IgD-negative memory B cell (primary cell): ENCODE data around the gene TAGLN3. TPM values are rescaled to one million over a fixed set of nuclear protein-coding genes. Genes with fewer than 3 reads are reported as not detected.
"Not testable (repeated sequence)": the region's sequence is repeated elsewhere in the genome, so short reads cannot be mapped to it uniquely, and the experiment has no call there.

Experiments
- H3K27ac Mint-ChIP-seq, 3 donors: one replicate each; pipeline ENCODE4 v1.8.0; 2020 to 2022; ENCODE audit warnings: mild to moderate bottlenecking in 3 of 3, mixed read lengths in 3 of 3, moderate library complexity in 1 of 3
- H3K27me3 Mint-ChIP-seq: one replicate; pipeline ENCODE4 v1.8.0; 2021; ENCODE audit warnings: mixed read lengths
- H3K36me3 Mint-ChIP-seq: one replicate; pipeline ENCODE4 v1.8.0; 2020; ENCODE audit warnings: mild to moderate bottlenecking, mixed read lengths
- H3K4me1 Mint-ChIP-seq, 3 donors: one replicate each; pipeline ENCODE4 v1.8.0; 2020 to 2022; ENCODE audit warnings: mixed read lengths in 3 of 3, mild to moderate bottlenecking in 1 of 3
- H3K4me3 Mint-ChIP-seq, 4 donors: one replicate each; pipeline ENCODE4 v1.8.0; 2020 to 2022; ENCODE audit warnings: mild to moderate bottlenecking in 4 of 4, mixed read lengths in 4 of 4, moderate library complexity in 3 of 4
- H3K9me3 Mint-ChIP-seq, 3 donors: one replicate each; pipeline ENCODE4 v1.8.0; 2020 to 2021; ENCODE audit warnings: mixed read lengths in 3 of 3, mild to moderate bottlenecking in 1 of 3
- polyA plus RNA-seq: library from polyadenylated mRNA; unstranded; fragments of 300-500 nt; fragmentation: Illumina TruSeq; gene quantifications from one replicate; pipeline ENCODE4 v1.2.3, GENCODE V29; 2021

The TAGLN3 gene
- polyA plus RNA-seq, 1 donor from 2014 or later, result not detected

GRCh38 chr3:112012205-112012992 is 13.7 kb downstream of the TAGLN3 start:
- Mint-ChIP-seq H3K36me3 (peaks cover under 1% of the 10 kb centered on the region), H3K9me3 (no peaks in the 10 kb centered on the region), H3K4me1 (peaks cover 4 to 6% (median 6%) of the 10 kb centered on the region in 3 donors), H3K4me3 (no peak overlapping the region), H3K27me3 (no peaks in the 10 kb centered on the region), H3K27ac (no peak overlapping the region)

GRCh38 chr3:112013058-112013783 is 14.5 kb downstream of the TAGLN3 start:
- no peaks in the 10 kb centered on the region for H3K36me3 Mint-ChIP-seq
- H3K27me3 Mint-ChIP-seq, result no peaks in the 10 kb centered on the region
- peak overlapping the region in 2 of 4 donors; percentile 54 to 73 for H3K4me3 Mint-ChIP-seq
- peaks cover 4 to 6% (median 6%) of the 10 kb centered on the region in 3 donors for H3K4me1 Mint-ChIP-seq
- no peaks in the 10 kb centered on the region for H3K9me3 Mint-ChIP-seq
- no peak overlapping the region for H3K27ac Mint-ChIP-seq

GRCh38 chr3:112013784-112014143 is 15.0 kb downstream of the TAGLN3 start:
- Mint-ChIP-seq H3K36me3 (no peaks in the 10 kb centered on the region), H3K4me3 (no peak overlapping the region), H3K27me3 (no peaks in the 10 kb centered on the region), H3K4me1 (peaks cover 4 to 6% (median 6%) of the 10 kb centered on the region in 3 donors), H3K27ac (no peak overlapping the region), H3K9me3 (no peaks in the 10 kb centered on the region)

GRCh38 chr3:112017091-112017490 is 18.4 kb downstream of the TAGLN3 start:
- H3K4me3 Mint-ChIP-seq, result no peak overlapping the region
- H3K9me3 Mint-ChIP-seq, result peaks cover 0 to 3% (median 0%) of the 10 kb centered on the region in 3 donors
- H3K4me1 Mint-ChIP-seq, result peaks cover 4 to 6% (median 4%) of the 10 kb centered on the region in 3 donors
- no peak overlapping the region for H3K27ac Mint-ChIP-seq
- no peaks in the 10 kb centered on the region for H3K36me3 Mint-ChIP-seq
- H3K27me3 Mint-ChIP-seq, result peaks cover 2% of the 10 kb centered on the region

- peaks cover 0 to 2% (median 2%) of the 10 kb centered on the region in 3 donors for H3K4me1 Mint-ChIP-seq
- H3K27ac Mint-ChIP-seq, result no peak overlapping the region
- no peaks in the 10 kb centered on the region for H3K36me3 Mint-ChIP-seq
- H3K9me3 Mint-ChIP-seq, result peaks cover 0 to 3% (median 0%) of the 10 kb centered on the region in 3 donors
- H3K27me3 Mint-ChIP-seq, result peaks cover 2% of the 10 kb centered on the region
- H3K4me3 Mint-ChIP-seq, result no peak overlapping the region
These were observed 20.0 kb downstream of the TAGLN3 start for GRCh38 chr3:112018712-112019111.

GRCh38 chr3:112019716-112020115 is 21.0 kb downstream of the TAGLN3 start:
- Mint-ChIP-seq H3K27me3 (peaks cover 2% of the 10 kb centered on the region), H3K9me3 (peaks cover 0 to 3% (median 0%) of the 10 kb centered on the region in 3 donors), H3K27ac (no peak overlapping the region), H3K36me3 (no peaks in the 10 kb centered on the region), H3K4me1 (no peaks in the 10 kb centered on the region), H3K4me3 (no peak overlapping the region)

- H3K36me3 Mint-ChIP-seq, result no peaks in the 10 kb centered on the region
- no peak overlapping the region for H3K27ac Mint-ChIP-seq
- peaks cover 0 to 3% (median 0%) of the 10 kb centered on the region in 3 donors for H3K9me3 Mint-ChIP-seq
- no peaks in the 10 kb centered on the region for H3K4me1 Mint-ChIP-seq
- H3K4me3 Mint-ChIP-seq, result no peak overlapping the region
- H3K27me3 Mint-ChIP-seq, result peaks cover 2% of the 10 kb centered on the region
These were observed 22.0 kb downstream of the TAGLN3 start for GRCh38 chr3:112020674-112021085.

- no peak overlapping the region for H3K4me3 Mint-ChIP-seq
- H3K36me3 Mint-ChIP-seq, result no peaks in the 10 kb centered on the region
- H3K9me3 Mint-ChIP-seq, result no peaks in the 10 kb centered on the region
- no peaks in the 10 kb centered on the region for H3K4me1 Mint-ChIP-seq
- peaks cover 4% of the 10 kb centered on the region for H3K27me3 Mint-ChIP-seq
- no peak overlapping the region for H3K27ac Mint-ChIP-seq
These were observed 28.4 kb downstream of the TAGLN3 start for GRCh38 chr3:112027142-112027541.

- no peaks in the 10 kb centered on the region for H3K9me3 Mint-ChIP-seq
- no peak overlapping the region for H3K4me3 Mint-ChIP-seq
- H3K36me3 Mint-ChIP-seq, result no peaks in the 10 kb centered on the region
- H3K27ac Mint-ChIP-seq, result no peak overlapping the region
- H3K4me1 Mint-ChIP-seq, result no peaks in the 10 kb centered on the region
- peaks cover 8% of the 10 kb centered on the region for H3K27me3 Mint-ChIP-seq
These were observed 29.1 kb downstream of the TAGLN3 start for GRCh38 chr3:112027826-112028225.

- H3K9me3 Mint-ChIP-seq, result no peaks in the 10 kb centered on the region
- no peak overlapping the region for H3K27ac Mint-ChIP-seq
- H3K36me3 Mint-ChIP-seq, result no peaks in the 10 kb centered on the region
- peaks cover 8% of the 10 kb centered on the region for H3K27me3 Mint-ChIP-seq
- H3K4me3 Mint-ChIP-seq, result no peak overlapping the region
- H3K4me1 Mint-ChIP-seq, result no peaks in the 10 kb centered on the region
These were observed 32.2 kb downstream of the TAGLN3 start for GRCh38 chr3:112030901-112031300.

- no peaks in the 10 kb centered on the region for H3K36me3 Mint-ChIP-seq
- no peak overlapping the region for H3K27ac Mint-ChIP-seq
- no peaks in the 10 kb centered on the region for H3K4me1 Mint-ChIP-seq
- peaks cover 8% of the 10 kb centered on the region for H3K27me3 Mint-ChIP-seq
- H3K4me3 Mint-ChIP-seq, result no peak overlapping the region
- H3K9me3 Mint-ChIP-seq, result no peaks in the 10 kb centered on the region
These were observed 33.5 kb downstream of the TAGLN3 start for GRCh38 chr3:112032098-112032731.

GRCh38 chr3:112034436-112034835 is 35.7 kb downstream of the TAGLN3 start, which contains the start of gene TMPRSS7:
TMPRSS7 (plus strand) TSS chr3:112034736; CDS start chr3:112034846, 110 bp downstream.
- no peak within 1 kb of the TSS for H3K4me3 Mint-ChIP-seq
- H3K27me3 Mint-ChIP-seq, result peaks cover 6% of the 10 kb centered on the region
- no peaks in the 10 kb centered on the region for H3K36me3 Mint-ChIP-seq
- no peak within 1 kb of the TSS for H3K27ac Mint-ChIP-seq
- H3K9me3 Mint-ChIP-seq, result no peaks in the 10 kb centered on the region
- H3K4me1 Mint-ChIP-seq, result peaks cover 3 to 7% (median 4%) of the 10 kb centered on the region in 3 donors

- H3K27me3 Mint-ChIP-seq, result peaks cover 6% of the 10 kb centered on the region
- no peak overlapping the region for H3K27ac Mint-ChIP-seq
- H3K4me3 Mint-ChIP-seq, result no peak overlapping the region
- no peaks in the 10 kb centered on the region for H3K36me3 Mint-ChIP-seq
- no peaks in the 10 kb centered on the region for H3K9me3 Mint-ChIP-seq
- H3K4me1 Mint-ChIP-seq, result peaks cover 3 to 7% (median 4%) of the 10 kb centered on the region in 3 donors
These were observed 36.5 kb downstream of the TAGLN3 start for GRCh38 chr3:112035241-112035640.

- H3K9me3 Mint-ChIP-seq, H3K36me3 Mint-ChIP-seq, H3K27ac Mint-ChIP-seq, H3K27me3 Mint-ChIP-seq, H3K4me1 Mint-ChIP-seq: not testable (repeated sequence)
- H3K4me3 Mint-ChIP-seq, result peak overlapping the region in 1 of 4 donors; percentile 19
These were observed 38.5 kb downstream of the TAGLN3 start for GRCh38 chr3:112037194-112037593.

- H3K9me3 Mint-ChIP-seq, result no peaks in the 10 kb centered on the region
- no peak overlapping the region for H3K27ac Mint-ChIP-seq
- no peaks in the 10 kb centered on the region for H3K36me3 Mint-ChIP-seq
- peak overlapping the region in 1 of 4 donors; percentile 82 for H3K4me3 Mint-ChIP-seq
- peaks cover 3 to 7% (median 4%) of the 10 kb centered on the region in 3 donors for H3K4me1 Mint-ChIP-seq
- H3K27me3 Mint-ChIP-seq, result peaks cover 2% of the 10 kb centered on the region
These were observed 40.1 kb downstream of the TAGLN3 start for GRCh38 chr3:112038863-112039262.
